Measurements from ENCODE around the gene KAT6B. TPM values are rescaled to one million over a fixed set of nuclear protein-coding genes. Genes with fewer than 3 reads are reported as not detected.

The KAT6B gene
- total RNA-seq, 1 donor from 2014 or later: 18.1 TPM

DNA sequence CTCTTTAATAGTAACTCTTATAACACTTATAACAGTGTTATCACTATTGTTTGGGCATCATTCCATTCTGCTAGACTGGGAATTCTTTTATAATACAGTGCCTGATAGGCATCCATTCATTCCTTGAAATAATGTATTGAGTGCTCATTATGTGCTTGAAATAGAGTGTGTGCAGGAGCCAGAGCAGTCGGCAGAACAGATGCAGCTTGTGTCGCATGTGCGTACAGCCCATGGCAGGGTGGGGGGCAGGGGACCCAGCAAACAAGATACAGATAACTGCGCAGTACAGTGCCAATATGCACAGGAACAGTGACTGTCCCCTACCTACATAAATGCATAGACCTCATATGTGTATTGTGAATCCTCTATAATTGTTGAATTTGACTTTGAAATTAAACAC lies 99.3 kb downstream of the KAT6B start:
- no peak overlapping the region for H3K4me3 Mint-ChIP-seq (ENCODE audit: unreplicated experiment)
- peaks cover 18% of the 10 kb centered on the region for H3K4me1 Mint-ChIP-seq (ENCODE audit: unreplicated experiment)
- no peak for DNase-seq (ENCODE audit: low spot score)
- peaks cover 2% of the 10 kb centered on the region for H3K27me3 Mint-ChIP-seq (ENCODE audit: unreplicated experiment)
- H3K9me3 Mint-ChIP-seq (ENCODE audit: unreplicated experiment): no peaks in the 10 kb centered on the region
- TF ChIP-seq, protein P1, sequence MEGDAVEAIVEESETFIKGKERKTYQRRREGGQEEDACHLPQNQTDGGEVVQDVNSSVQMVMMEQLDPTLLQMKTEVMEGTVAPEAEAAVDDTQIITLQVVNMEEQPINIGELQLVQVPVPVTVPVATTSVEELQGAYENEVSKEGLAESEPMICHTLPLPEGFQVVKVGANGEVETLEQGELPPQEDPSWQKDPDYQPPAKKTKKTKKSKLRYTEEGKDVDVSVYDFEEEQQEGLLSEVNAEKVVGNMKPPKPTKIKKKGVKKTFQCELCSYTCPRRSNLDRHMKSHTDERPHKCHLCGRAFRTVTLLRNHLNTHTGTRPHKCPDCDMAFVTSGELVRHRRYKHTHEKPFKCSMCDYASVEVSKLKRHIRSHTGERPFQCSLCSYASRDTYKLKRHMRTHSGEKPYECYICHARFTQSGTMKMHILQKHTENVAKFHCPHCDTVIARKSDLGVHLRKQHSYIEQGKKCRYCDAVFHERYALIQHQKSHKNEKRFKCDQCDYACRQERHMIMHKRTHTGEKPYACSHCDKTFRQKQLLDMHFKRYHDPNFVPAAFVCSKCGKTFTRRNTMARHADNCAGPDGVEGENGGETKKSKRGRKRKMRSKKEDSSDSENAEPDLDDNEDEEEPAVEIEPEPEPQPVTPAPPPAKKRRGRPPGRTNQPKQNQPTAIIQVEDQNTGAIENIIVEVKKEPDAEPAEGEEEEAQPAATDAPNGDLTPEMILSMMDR (IDR thresholded peaks at IDR 0.05; ENCODE audit: unreplicated experiment): no peak
- H3K27ac Mint-ChIP-seq (ENCODE audit: unreplicated experiment): no peak overlapping the region
- H3K36me3 Mint-ChIP-seq (ENCODE audit: low read depth, unreplicated experiment): no peaks in the 10 kb centered on the region

DNA sequence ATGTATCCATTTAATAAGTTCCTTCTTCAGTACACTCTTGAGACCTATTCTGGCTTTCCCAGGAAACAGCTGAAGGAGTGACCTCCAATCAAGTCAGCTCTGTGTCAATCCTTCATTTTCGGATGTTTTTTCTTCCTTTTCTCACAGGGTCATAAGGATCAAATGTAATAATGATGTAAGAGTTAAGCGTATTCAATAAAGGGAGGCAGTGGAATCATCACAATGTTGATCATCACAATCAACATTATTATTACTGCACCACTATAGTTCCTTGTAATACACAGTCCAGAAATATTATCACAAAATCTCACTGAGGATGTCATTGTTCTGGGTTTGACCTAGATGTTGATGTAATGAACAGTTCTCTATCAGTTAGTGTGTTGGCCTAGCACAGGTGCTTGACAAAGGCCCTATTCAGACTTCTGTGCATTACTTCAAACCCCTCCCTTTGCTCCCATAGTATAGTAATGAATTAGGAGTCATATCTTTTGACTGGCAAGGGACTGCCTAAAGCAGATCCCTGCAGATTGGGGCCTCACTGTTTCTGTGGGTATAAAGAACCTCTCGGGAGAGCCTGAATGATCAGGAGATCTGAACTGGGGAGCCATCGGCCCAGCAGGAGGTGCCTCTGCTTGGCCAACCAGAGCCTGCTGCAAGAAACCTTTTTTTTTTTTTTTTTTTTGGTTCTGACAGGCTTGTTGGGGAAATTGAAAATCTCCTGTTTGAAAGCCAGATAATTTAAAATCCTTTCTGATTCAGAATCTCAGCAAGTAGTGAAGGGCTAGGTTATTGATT lies 100.6 kb downstream of the KAT6B start:
- DNase-seq (ENCODE audit: low spot score): no peak
- H3K27ac Mint-ChIP-seq (ENCODE audit: unreplicated experiment): no peak overlapping the region
- H3K27me3 Mint-ChIP-seq (ENCODE audit: unreplicated experiment): peaks cover 2% of the 10 kb centered on the region
- H3K36me3 Mint-ChIP-seq (ENCODE audit: low read depth, unreplicated experiment): no peaks in the 10 kb centered on the region
- peaks cover 26% of the 10 kb centered on the region for H3K4me1 Mint-ChIP-seq (ENCODE audit: unreplicated experiment)
- H3K9me3 Mint-ChIP-seq (ENCODE audit: unreplicated experiment): no peaks in the 10 kb centered on the region
- TF ChIP-seq, protein P1 (IDR thresholded peaks at IDR 0.05; ENCODE audit: unreplicated experiment): no peak
- no peak overlapping the region for H3K4me3 Mint-ChIP-seq (ENCODE audit: unreplicated experiment)

DNA sequence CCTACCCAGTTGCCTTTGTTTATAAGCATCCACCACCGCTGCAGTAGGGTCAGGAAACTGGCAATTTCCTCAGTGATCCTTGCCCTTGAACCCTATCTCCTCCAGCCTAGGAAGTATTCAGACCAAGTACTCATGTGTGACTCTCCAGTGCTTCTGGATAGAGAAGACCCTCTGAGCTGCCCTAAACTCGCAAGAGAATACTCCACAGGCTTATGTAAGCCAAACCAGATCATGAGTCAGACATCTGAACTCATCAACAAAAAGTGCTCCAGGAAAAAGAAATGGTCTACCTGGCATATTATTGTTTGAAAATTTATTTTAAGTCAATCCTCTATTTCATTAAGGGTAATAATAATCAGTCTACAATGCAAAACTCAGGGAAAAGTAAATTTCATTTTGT lies 101.3 kb downstream of the KAT6B start:
- H3K4me1 Mint-ChIP-seq (ENCODE audit: unreplicated experiment): peaks cover 30% of the 10 kb centered on the region
- H3K27ac Mint-ChIP-seq (ENCODE audit: unreplicated experiment): no peak overlapping the region
- H3K27me3 Mint-ChIP-seq (ENCODE audit: unreplicated experiment): peaks cover 2% of the 10 kb centered on the region

DNA sequence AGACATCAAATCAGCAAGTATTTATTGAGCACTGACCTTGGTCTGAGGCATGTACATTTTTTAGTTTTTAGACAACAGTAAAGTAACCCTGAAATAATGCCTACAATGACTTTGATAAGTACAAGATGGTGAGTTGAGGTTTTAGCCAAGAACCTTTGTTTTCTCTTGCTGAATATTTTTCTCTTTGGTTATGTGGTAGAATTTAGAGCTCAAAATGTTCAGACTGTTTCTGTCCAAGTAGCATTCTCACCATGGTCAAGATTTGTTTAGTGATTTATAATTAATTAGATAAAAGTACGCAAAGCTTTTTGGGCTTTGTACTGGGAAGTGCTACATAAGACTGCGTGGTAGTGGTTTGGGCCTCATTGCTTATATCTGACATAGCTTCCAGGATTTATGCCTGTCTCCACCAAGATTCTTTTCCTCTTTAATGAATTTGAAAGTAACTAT lies 102.4 kb downstream of the KAT6B start:
- TF ChIP-seq, protein P1 (IDR thresholded peaks at IDR 0.05; ENCODE audit: unreplicated experiment): no peak
- Mint-ChIP-seq H3K27ac (ENCODE audit: unreplicated experiment) (no peak overlapping the region), H3K9me3 (ENCODE audit: unreplicated experiment) (no peaks in the 10 kb centered on the region), H3K36me3 (ENCODE audit: low read depth, unreplicated experiment) (no peaks in the 10 kb centered on the region), H3K4me1 (ENCODE audit: unreplicated experiment) (peaks cover 32% of the 10 kb centered on the region), H3K4me3 (ENCODE audit: unreplicated experiment) (no peak overlapping the region), H3K27me3 (ENCODE audit: unreplicated experiment) (peaks cover 2% of the 10 kb centered on the region)
- no peak for DNase-seq (ENCODE audit: low spot score)

More for the DNA sequence above, 101.3 kb downstream of the KAT6B start:
- Mint-ChIP-seq H3K9me3 (ENCODE audit: unreplicated experiment) (no peaks in the 10 kb centered on the region), H3K36me3 (ENCODE audit: low read depth, unreplicated experiment) (no peaks in the 10 kb centered on the region), H3K4me3 (ENCODE audit: unreplicated experiment) (no peak overlapping the region)
- TF ChIP-seq, protein P1 (IDR thresholded peaks at IDR 0.05; ENCODE audit: unreplicated experiment): no peak
- no peak for DNase-seq (ENCODE audit: low spot score)

DNA sequence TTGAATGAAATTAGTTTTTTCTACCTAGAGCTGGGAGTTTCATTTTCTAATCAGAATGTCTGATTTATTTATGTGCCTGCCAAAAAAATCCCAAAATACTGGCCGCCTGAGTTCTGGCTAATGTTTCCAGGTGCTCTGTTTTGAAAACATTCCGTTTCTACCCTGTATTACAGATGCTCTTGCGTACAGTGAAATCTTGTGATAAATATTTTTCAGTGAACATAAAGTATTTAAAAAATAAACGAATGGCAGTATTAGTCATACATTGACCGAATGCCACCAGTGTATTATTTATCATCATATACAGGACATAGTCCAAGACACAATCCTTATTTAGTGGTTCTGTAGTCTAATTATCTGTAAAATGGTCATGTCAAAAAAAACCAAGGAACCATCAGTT lies 102.8 kb downstream of the KAT6B start:
- Mint-ChIP-seq H3K9me3 (ENCODE audit: unreplicated experiment) (no peaks in the 10 kb centered on the region), H3K27ac (ENCODE audit: unreplicated experiment) (no peak overlapping the region), H3K27me3 (ENCODE audit: unreplicated experiment) (peaks cover 2% of the 10 kb centered on the region), H3K36me3 (ENCODE audit: low read depth, unreplicated experiment) (no peaks in the 10 kb centered on the region), H3K4me1 (ENCODE audit: unreplicated experiment) (peaks cover 33% of the 10 kb centered on the region), H3K4me3 (ENCODE audit: unreplicated experiment) (no peak overlapping the region)
- TF ChIP-seq, protein P1 (IDR thresholded peaks at IDR 0.05; ENCODE audit: unreplicated experiment): no peak
- DNase-seq (ENCODE audit: low spot score): no peak

Measured in endothelial cell (in vitro differentiated cells).